HCT116 (cell line): ENCODE data around the gene CCSER1. TPM values are rescaled to one million over a fixed set of nuclear protein-coding genes. Genes with fewer than 3 reads are reported as not detected.

Source experiments
- ATAC-seq: fragments of 200-7000 bp; cut with Tn5 transposase; 2 replicates; pipeline ENCODE4 v1.9.1; 2020; ENCODE audit warnings: mild to moderate bottlenecking, moderate library complexity
- BruUV-seq: library from RNA; stranded (reverse); fragments of 400-500 nt; replicated peaks from 2 replicates; lab custom pipeline; 2021; lab: Mats Ljungman, UMichigan
- CTCF ChIA-PET: fragments of 300-600 bp; sonication (Branson Sonifier 250); formaldehyde crosslinking; loops from one replicate; lab custom pipeline; 2021; ENCODE audit warnings: antibody characterized with exemption; lab: Charles Lee
- POLR2A ChIA-PET: fragments of 300-600, 350-600 bp; sonication (Branson Sonifier 250); formaldehyde crosslinking; loops from one replicate; lab custom pipeline; 2021; ENCODE audit warnings: antibody characterized with exemption; lab: Charles Lee
- RAD21 ChIA-PET, 2 experiments: fragments of 300-600 bp; sonication (Branson Sonifier 250); formaldehyde crosslinking; loops; one replicate each; lab custom pipeline; 2023; ENCODE audit warnings: low total read pairs in 2 of 2; ENCODE audit not compliant: uncharacterized antibody in 2 of 2, unreplicated experiment in 2 of 2, low non-redundant PET in 1 of 2; lab: Charles Lee
- DNase-seq: peaks from one replicate; pipeline ENCODE4 v3.0.0-alpha.2; 2010; ENCODE audit warnings: low read depth, low spot score
- H2AFZ ChIP-seq: fragments of 200-600 bp; shearing (Covaris generic), sonication (generic); 2 replicates; pipeline ENCODE4 v1.6.1; 2017; ENCODE audit warnings: low read depth, mixed run types, mixed read lengths, antibody characterized with exemption, low read length; ENCODE audit not compliant: poor library complexity, severe bottlenecking
- H3K27ac ChIP-seq: 2 replicates; pipeline ENCODE4 v1.5.1; 2012; ENCODE audit warnings: low read depth, low read length
- H3K27me3 ChIP-seq: fragments of 200-600 bp; sonication (generic); 2 replicates; pipeline ENCODE4 v1.6.1; 2016; ENCODE audit warnings: mixed run types, low read length, mixed read lengths; ENCODE audit not compliant: insufficient read depth
- H3K36me3 ChIP-seq, 2 experiments: fragments of 200-500 bp in 1 of 2; fragments of 200-600 bp in 1 of 2; sonication (Bioruptor generic) in 1 of 2; sonication (generic) in 1 of 2; 2 replicates each; pipeline versions ENCODE4 v1.5.1 to v1.6.1; 2014 to 2016; ENCODE audit warnings: low read length in 2 of 2, inconsistent platforms in 1 of 2, mixed read lengths in 1 of 2, mixed run types in 1 of 2; ENCODE audit not compliant: insufficient read depth in 2 of 2, control insufficient read depth in 1 of 2
- H3K4me1 ChIP-seq, 2 experiments: fragments of 200-600 bp in 1 of 2; sonication (generic) in 1 of 2; 2 replicates each; pipeline versions ENCODE4 v1.5.1 to v1.6.1; 2012 to 2017; ENCODE audit warnings: low read length in 2 of 2, inconsistent platforms in 1 of 2, mild to moderate bottlenecking in 1 of 2, mixed read lengths in 1 of 2, mixed run types in 1 of 2, moderate library complexity in 1 of 2; ENCODE audit not compliant: insufficient read depth in 2 of 2, control insufficient read depth in 1 of 2
- H3K4me2 ChIP-seq: fragments of 200-600 bp; sonication (generic); 2 replicates; pipeline ENCODE4 v1.6.1; 2017; ENCODE audit warnings: mixed run types, low read length, mixed read lengths
- H3K4me3 ChIP-seq, 2 experiments: fragments of 200-600 bp in 1 of 2; sonication (generic) in 1 of 2; replicated peaks in 1 of 2; 2 replicates each; pipeline ENCODE4 v1.5.1; 2011 to 2016; ENCODE audit warnings: low read length in 2 of 2, control low read depth in 1 of 2, low read depth in 1 of 2, mild to moderate bottlenecking in 1 of 2, mixed read lengths in 1 of 2, mixed run types in 1 of 2
- H3K79me2 ChIP-seq: fragments of 200-600 bp; sonication (generic); 2 replicates; pipeline ENCODE4 v1.6.1; 2017; ENCODE audit warnings: mild to moderate bottlenecking, mixed run types, low read length, moderate library complexity, mixed read lengths; ENCODE audit not compliant: insufficient read depth
- H3K9ac ChIP-seq: fragments of 200-600 bp; sonication (generic); 2 replicates; pipeline ENCODE4 v1.6.1; 2016; ENCODE audit warnings: low read length, mixed read lengths
- H3K9me2 ChIP-seq: fragments of 200-600 bp; sonication (generic), shearing (Covaris generic); 2 replicates; pipeline ENCODE4 v1.6.1; 2017; ENCODE audit warnings: mixed run types, mild to moderate bottlenecking, moderate library complexity; ENCODE audit not compliant: insufficient read depth
- H3K9me3 ChIP-seq, 2 experiments: fragments of 200-500 bp in 1 of 2; fragments of 200-600 bp in 1 of 2; sonication (Bioruptor generic) in 1 of 2; sonication (generic) in 1 of 2; 2 replicates each; pipeline ENCODE4 v1.6.1; 2014 to 2017; ENCODE audit warnings: low read length in 2 of 2, mixed read lengths in 2 of 2, inconsistent platforms in 1 of 2, low read depth in 1 of 2, mild to moderate bottlenecking in 1 of 2, mixed run types in 1 of 2, moderate library complexity in 1 of 2; ENCODE audit not compliant: control insufficient read depth in 1 of 2, insufficient read depth in 1 of 2
- H4K20me1 ChIP-seq: fragments of 200-600 bp; sonication (generic), shearing (Covaris generic); 2 replicates; pipeline ENCODE4 v1.6.1; 2017; ENCODE audit warnings: mixed run types, mild to moderate bottlenecking, moderate library complexity; ENCODE audit not compliant: insufficient read depth
- CBX3 ChIP-seq: IDR thresholded peaks from 2 replicates; pipeline ENCODE4 v1.6.1; 2012; ENCODE audit warnings: low read depth
- CEBPB ChIP-seq: IDR thresholded peaks from 2 replicates; pipeline ENCODE4 v1.6.1; 2012; ENCODE audit warnings: low read depth
- EGR1 ChIP-seq: IDR thresholded peaks from 2 replicates; pipeline ENCODE4 v1.6.1; 2012; ENCODE audit warnings: low read depth
- ELF1 ChIP-seq: IDR thresholded peaks from 2 replicates; pipeline ENCODE4 v1.6.1; 2012; ENCODE audit warnings: low read depth, borderline replicate concordance
- EZH2 ChIP-seq: fragments of 200-600 bp; sonication (generic); IDR thresholded peaks from 2 replicates; pipeline ENCODE4 v1.6.1; 2017; ENCODE audit warnings: antibody characterized with exemption, mixed run types
- EZH2phosphoT487 ChIP-seq: fragments of 200-600 bp; IDR thresholded peaks from 2 replicates; pipeline ENCODE4 v1.6.1; 2018; ENCODE audit warnings: antibody characterized with exemption, borderline replicate concordance
- JUND ChIP-seq: IDR thresholded peaks from 2 replicates; pipeline ENCODE4 v1.6.1; 2012
- POLR2AphosphoS5 ChIP-seq: IDR thresholded peaks from 2 replicates; pipeline ENCODE4 v1.6.1; 2011; ENCODE audit warnings: mild to moderate bottlenecking, low read depth, low read length, moderate library complexity
- RAD21 ChIP-seq: IDR thresholded peaks from 2 replicates; pipeline ENCODE4 v1.6.1; 2012; ENCODE audit warnings: low read depth, mild to moderate bottlenecking
- SIN3A ChIP-seq: IDR thresholded peaks from 2 replicates; pipeline ENCODE4 v1.6.1; 2012; ENCODE audit warnings: low read depth
- SP1 ChIP-seq: IDR thresholded peaks from 2 replicates; pipeline ENCODE4 v1.6.1; 2012; ENCODE audit warnings: low read depth
- SRF ChIP-seq: IDR thresholded peaks from 2 replicates; pipeline ENCODE4 v1.6.1; 2012; ENCODE audit warnings: low read depth
- TCF7L2 ChIP-seq: IDR thresholded peaks from 2 replicates; pipeline ENCODE4 v1.7.0; 2011; ENCODE audit warnings: borderline replicate concordance, inconsistent platforms; ENCODE audit not compliant: insufficient read depth, insufficient read length; ENCODE audit errors: extremely low read depth
- YY1 ChIP-seq: IDR thresholded peaks from 2 replicates; pipeline ENCODE4 v1.6.1; 2011; ENCODE audit warnings: low read length, low read depth, moderate library complexity, mild to moderate bottlenecking; ENCODE audit not compliant: insufficient replicate concordance; ENCODE audit errors: extremely low read depth
- ZFX ChIP-seq: fragments of 450-650 bp; IDR thresholded peaks from 2 replicates; pipeline ENCODE4 v1.6.1; 2017
- intact Hi-C: fragments of 100-400 bp; cut with micrococcal nuclease; formaldehyde crosslinking; loops from 2 replicates; pipeline ENCODE4 v1.10.0; 2022
- total RNA-seq: library from RNA; stranded (reverse); gene quantifications from one replicate; pipeline ENCODE4 v1.2.1, GENCODE V29; 2021; ENCODE audit not compliant: unreplicated experiment
- TF ChIP-seq, protein P1 (sequence below): IDR thresholded peaks from 2 replicates; pipeline ENCODE4 v1.6.1; 2012; ENCODE audit warnings: low read depth
- TF ChIP-seq, protein P2 (sequence below), 3 experiments: fragments of 200-600 bp in 1 of 3; sonication (generic) in 1 of 3; IDR thresholded peaks in 2 of 3; conservative IDR thresholded peaks in 1 of 3; 2 replicates each; pipeline ENCODE4 v1.5.1; 2012 to 2017; ENCODE audit warnings: low read depth in 2 of 3, low read length in 2 of 3, antibody characterized with exemption in 1 of 3, borderline replicate concordance in 1 of 3, control low read depth in 1 of 3, mild to moderate bottlenecking in 1 of 3, mixed read lengths in 1 of 3, mixed run types in 1 of 3, moderate library complexity in 1 of 3; ENCODE audit not compliant: insufficient read depth in 1 of 3
- TF ChIP-seq, protein P3 (sequence below): IDR thresholded peaks from 2 replicates; pipeline ENCODE4 v1.6.1; 2012
- TF ChIP-seq, protein P4 (sequence below): IDR thresholded peaks from 2 replicates; pipeline ENCODE4 v1.6.1; 2011; ENCODE audit warnings: mild to moderate bottlenecking, low read length, moderate library complexity; ENCODE audit not compliant: insufficient replicate concordance; ENCODE audit errors: extremely low read depth

CCSER1 gene
- total RNA-seq, 1 experiment from 2014 or later = 6.7 TPM

DNA sequence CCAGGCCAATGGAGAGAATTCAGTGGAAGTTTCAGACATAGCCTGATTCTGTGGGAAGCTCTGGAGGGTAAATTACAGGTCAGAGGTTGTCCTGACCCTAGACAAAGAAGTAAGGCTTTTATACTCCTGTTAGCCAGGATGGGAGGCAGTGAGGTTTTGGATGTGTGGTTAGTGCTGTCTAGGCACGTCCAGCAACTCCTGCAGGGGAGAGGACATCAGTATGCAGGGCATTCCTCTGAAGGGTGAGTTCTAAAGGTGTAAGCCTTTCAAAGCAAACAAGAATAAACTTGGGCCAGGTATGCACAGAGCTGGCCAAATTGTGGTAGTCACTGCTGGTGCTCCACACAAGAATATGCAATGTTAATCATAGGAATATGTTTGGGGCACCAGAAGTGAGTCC, 562.5 kb downstream of the CCSER1 start:
- Histone ChIP-seq H3K4me1 (no peaks in the 10 kb centered on the region), H3K9me3 (no peaks in the 10 kb centered on the region), H4K20me1 (no peaks in the 10 kb centered on the region), H3K9ac (no peak overlapping the region), H3K36me3 (no peaks in the 10 kb centered on the region), H2AFZ (no peak overlapping the region), H3K79me2 (no peaks in the 10 kb centered on the region), H3K4me3 (no peak overlapping the region), H3K4me2 (no peak overlapping the region), H3K27ac (no peak overlapping the region), H3K27me3 (no peaks in the 10 kb centered on the region), H3K9me2 (no peaks in the 10 kb centered on the region)
- CTCF ChIA-PET = no interaction called here
- intact Hi-C loops = no loop called here
- POLR2A ChIA-PET = no interaction called here
- no peak for DNase-seq
- RAD21 ChIA-PET = no interaction called here
- no peak for TF ChIP-seq CEBPB
- no peak for TF ChIP-seq SP1
- TF ChIP-seq RAD21 = no peak
- no peak for TF ChIP-seq ZFX
- no peak for TF ChIP-seq EGR1
- TF ChIP-seq, protein P1, sequence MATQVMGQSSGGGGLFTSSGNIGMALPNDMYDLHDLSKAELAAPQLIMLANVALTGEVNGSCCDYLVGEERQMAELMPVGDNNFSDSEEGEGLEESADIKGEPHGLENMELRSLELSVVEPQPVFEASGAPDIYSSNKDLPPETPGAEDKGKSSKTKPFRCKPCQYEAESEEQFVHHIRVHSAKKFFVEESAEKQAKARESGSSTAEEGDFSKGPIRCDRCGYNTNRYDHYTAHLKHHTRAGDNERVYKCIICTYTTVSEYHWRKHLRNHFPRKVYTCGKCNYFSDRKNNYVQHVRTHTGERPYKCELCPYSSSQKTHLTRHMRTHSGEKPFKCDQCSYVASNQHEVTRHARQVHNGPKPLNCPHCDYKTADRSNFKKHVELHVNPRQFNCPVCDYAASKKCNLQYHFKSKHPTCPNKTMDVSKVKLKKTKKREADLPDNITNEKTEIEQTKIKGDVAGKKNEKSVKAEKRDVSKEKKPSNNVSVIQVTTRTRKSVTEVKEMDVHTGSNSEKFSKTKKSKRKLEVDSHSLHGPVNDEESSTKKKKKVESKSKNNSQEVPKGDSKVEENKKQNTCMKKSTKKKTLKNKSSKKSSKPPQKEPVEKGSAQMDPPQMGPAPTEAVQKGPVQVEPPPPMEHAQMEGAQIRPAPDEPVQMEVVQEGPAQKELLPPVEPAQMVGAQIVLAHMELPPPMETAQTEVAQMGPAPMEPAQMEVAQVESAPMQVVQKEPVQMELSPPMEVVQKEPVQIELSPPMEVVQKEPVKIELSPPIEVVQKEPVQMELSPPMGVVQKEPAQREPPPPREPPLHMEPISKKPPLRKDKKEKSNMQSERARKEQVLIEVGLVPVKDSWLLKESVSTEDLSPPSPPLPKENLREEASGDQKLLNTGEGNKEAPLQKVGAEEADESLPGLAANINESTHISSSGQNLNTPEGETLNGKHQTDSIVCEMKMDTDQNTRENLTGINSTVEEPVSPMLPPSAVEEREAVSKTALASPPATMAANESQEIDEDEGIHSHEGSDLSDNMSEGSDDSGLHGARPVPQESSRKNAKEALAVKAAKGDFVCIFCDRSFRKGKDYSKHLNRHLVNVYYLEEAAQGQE = no peak
- TF ChIP-seq TCF7L2 = no peak
- TF ChIP-seq EZH2phosphoT487 = no peak
- TF ChIP-seq, protein P2, sequence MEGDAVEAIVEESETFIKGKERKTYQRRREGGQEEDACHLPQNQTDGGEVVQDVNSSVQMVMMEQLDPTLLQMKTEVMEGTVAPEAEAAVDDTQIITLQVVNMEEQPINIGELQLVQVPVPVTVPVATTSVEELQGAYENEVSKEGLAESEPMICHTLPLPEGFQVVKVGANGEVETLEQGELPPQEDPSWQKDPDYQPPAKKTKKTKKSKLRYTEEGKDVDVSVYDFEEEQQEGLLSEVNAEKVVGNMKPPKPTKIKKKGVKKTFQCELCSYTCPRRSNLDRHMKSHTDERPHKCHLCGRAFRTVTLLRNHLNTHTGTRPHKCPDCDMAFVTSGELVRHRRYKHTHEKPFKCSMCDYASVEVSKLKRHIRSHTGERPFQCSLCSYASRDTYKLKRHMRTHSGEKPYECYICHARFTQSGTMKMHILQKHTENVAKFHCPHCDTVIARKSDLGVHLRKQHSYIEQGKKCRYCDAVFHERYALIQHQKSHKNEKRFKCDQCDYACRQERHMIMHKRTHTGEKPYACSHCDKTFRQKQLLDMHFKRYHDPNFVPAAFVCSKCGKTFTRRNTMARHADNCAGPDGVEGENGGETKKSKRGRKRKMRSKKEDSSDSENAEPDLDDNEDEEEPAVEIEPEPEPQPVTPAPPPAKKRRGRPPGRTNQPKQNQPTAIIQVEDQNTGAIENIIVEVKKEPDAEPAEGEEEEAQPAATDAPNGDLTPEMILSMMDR (IDR thresholded peaks at IDR 0.05 in 2 of 3, conservative IDR thresholded peaks at IDR 0.05 in 1 of 3; ENCODE audit: borderline replicate concordance in 1 of 3, insufficient read depth in 1 of 3, low read depth in 2 of 3, low read length in 2 of 3) = no peak
- TF ChIP-seq, protein P3, sequence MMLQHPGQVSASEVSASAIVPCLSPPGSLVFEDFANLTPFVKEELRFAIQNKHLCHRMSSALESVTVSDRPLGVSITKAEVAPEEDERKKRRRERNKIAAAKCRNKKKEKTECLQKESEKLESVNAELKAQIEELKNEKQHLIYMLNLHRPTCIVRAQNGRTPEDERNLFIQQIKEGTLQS = no peak
- TF ChIP-seq, protein P4, sequence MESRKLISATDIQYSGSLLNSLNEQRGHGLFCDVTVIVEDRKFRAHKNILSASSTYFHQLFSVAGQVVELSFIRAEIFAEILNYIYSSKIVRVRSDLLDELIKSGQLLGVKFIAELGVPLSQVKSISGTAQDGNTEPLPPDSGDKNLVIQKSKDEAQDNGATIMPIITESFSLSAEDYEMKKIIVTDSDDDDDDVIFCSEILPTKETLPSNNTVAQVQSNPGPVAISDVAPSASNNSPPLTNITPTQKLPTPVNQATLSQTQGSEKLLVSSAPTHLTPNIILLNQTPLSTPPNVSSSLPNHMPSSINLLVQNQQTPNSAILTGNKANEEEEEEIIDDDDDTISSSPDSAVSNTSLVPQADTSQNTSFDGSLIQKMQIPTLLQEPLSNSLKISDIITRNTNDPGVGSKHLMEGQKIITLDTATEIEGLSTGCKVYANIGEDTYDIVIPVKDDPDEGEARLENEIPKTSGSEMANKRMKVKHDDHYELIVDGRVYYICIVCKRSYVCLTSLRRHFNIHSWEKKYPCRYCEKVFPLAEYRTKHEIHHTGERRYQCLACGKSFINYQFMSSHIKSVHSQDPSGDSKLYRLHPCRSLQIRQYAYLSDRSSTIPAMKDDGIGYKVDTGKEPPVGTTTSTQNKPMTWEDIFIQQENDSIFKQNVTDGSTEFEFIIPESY = no peak
- TF ChIP-seq CBX3 = no peak
- no peak for TF ChIP-seq ELF1
- TF ChIP-seq POLR2AphosphoS5 = no peak
- TF ChIP-seq JUND = no peak
- no peak for TF ChIP-seq SIN3A
- no peak for TF ChIP-seq SRF
- TF ChIP-seq EZH2 = no peak
- no peak for TF ChIP-seq YY1
- TF ChIP-seq, all 23 proteins: peak for 0
- no TSS peak for BruUV-seq
- ATAC-seq = no peak
